Femur (tissue), 1 donor: ENCODE results near the gene PNLIPRP2.

Experiments
- DNase-seq: peaks from one replicate; pipeline ENCODE4 v3.0.0-alpha.2; 2017

Gene PNLIPRP2

DNA sequence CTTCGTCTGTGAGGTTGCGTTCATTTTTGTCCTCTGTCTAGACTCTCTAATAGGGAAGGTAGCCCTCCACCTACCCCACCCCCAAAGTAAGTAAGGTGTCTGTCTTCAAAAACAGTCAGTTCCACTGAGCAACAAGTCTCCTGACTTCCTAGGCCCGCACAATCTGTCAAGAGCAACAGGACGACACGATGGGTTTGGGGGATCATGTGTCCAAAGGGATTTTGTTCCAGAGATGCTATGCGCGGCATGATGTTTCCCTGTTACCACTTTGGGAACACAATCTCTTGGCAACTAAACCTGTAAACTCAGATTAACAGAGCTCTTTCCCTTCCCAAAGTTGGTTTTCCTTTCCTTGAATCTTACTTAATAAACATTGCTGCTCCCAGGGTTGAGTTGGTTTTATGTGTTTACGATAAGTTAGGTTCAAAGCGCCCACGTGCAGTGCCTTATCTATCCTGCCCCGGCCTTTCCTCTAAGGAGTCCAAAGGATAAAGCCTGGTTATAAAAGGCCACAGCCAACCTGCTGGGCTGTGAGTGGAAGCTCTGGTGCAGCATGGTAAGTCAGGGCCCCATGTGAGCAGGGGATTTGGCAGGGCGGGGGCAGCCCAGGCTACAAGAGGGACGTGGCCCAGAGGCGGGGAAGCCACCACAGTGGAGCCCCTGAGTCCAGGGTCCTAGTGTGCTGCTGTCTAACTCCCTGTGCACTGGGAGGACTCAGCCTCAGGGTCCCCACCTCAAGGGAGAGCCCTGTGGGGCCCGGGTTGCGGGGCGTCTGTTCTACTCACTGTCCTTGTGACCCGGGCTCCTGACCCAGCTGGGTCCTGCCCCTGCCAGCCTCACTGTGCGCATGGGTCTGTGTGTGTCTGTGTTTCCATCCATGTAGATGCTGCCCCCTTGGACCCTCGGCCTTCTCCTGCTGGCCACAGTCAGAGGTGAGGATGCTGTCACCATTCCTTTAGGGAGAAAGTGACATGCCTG lies at the start of gene PNLIPRP2:
Gene PNLIPRP2 (plus strand): TSS at position 531 of the 978 bp plus-strand sequence.
- DNase-seq, result no peak

DNA sequence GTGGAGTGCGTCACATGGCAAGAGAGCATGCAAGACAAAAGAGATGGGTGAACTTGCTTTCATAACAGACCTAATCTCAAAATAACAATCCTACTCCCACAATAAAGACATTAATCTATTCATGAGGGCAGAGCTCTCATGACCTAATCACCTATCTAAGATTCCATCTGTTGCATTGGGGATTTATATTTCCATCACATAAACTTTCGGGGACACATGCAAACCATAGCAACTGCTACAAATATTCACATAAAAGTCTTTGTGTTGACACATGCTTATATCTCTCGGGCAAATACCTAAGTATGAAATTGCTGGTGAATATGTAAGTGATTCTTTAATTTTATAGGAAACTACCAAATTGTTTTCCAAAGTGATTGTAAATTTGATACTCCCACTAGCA lies 46.0 kb upstream of the PNLIPRP2 start:
- no peak for DNase-seq

DNA sequence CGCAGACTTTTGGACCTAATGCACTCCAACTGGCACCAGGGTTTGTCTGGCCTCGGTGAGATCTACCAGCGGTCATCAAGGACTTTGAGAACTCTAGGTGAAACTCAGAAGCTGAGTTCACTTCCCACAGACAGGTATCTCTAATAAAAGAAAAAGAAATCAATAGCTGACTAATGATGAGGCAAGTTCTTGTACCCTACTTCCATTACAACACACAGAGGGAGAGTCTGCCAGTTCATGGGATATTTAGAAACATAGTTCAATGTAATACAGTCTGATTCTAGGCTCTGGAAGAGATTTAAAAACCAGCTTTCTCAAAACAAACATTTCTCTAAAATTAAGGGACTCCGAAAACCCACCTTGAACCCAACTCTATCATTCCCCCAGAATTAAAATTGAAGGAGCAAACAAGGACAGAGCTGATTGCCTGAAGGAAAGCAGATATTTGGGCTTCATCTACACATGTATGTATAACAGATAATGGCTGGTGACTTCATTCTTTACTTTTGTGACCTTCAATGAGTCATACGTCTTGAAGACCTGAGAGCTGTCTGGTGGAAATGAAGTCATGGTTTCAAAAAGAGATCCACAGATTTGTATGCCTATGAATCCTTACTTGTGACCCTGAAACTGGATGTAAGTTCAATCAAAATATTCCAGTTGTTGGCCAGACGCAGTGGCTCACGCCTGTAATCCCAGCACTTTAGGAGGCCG lies 32.7 kb upstream of the PNLIPRP2 start:
- no peak for DNase-seq

- DNase-seq, result no peak
Measured at GRCh38 chr10:116588995-116589394, 31.8 kb upstream of the PNLIPRP2 start.

- DNase-seq, result no peak
Measured at GRCh38 chr10:116589926-116590325, 30.8 kb upstream of the PNLIPRP2 start.

GRCh38 chr10:116590590-116591444 lies 29.9 kb upstream of the PNLIPRP2 start, which contains the start of gene PNLIPRP1:
TSS of gene PNLIPRP1 (plus strand) at chr10:116590959. CDS start at chr10:116591130, 171 bp downstream.
- no peak for DNase-seq

- DNase-seq, result no peak
Measured at GRCh38 chr10:116593139-116593740, 27.5 kb upstream of the PNLIPRP2 start.

DNA sequence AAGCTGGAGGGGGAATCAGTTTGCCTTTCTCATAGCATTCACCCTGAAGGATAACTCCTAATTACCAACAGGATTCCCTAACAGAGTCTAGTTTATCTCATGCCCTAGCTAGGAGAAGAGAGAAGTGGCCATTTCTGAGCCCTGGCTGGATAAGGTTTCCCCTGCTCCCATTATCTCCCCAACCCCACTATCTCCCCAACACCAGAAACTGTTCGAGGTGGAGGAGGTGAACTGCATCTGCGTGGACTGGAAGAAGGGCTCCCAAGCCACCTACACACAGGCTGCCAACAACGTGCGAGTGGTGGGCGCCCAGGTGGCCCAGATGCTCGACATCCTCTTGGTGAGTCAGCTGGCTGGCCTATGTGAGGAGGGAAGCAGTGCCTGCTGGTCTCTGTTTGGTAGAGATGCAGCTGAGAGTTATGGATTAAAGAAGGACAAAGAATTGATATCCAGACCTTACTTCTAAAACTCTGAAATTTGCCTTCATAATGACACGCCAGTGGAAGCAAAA lies 26.2 kb upstream of the PNLIPRP2 start:
- no peak for DNase-seq

GRCh38 chr10:116596062-116596461 lies 24.7 kb upstream of the PNLIPRP2 start:
- DNase-seq, result no peak

- no peak for DNase-seq
Measured at GRCh38 chr10:116597543-116597942, 23.2 kb upstream of the PNLIPRP2 start.

DNA sequence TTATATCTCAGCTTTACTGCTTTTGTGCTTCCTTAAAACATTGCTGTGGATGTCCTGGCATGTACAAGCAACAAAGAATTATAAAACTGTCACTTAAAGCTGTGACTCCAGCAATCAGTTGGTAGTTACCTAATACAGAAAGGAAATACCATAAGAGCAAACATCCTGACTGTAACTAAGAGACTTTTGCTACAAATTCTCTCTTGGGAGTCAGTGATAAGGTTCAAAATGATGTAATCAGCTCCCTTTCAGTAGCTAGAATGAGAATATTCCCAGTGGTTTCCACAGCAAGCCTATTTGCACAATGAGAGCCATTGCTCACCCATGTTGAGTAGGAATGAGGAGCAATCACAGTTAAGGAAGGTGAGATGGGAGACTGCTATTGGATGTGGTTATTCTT lies 22.4 kb upstream of the PNLIPRP2 start:
- no peak for DNase-seq

GRCh38 chr10:116599991-116600390 lies 20.8 kb upstream of the PNLIPRP2 start:
- no peak for DNase-seq

DNA sequence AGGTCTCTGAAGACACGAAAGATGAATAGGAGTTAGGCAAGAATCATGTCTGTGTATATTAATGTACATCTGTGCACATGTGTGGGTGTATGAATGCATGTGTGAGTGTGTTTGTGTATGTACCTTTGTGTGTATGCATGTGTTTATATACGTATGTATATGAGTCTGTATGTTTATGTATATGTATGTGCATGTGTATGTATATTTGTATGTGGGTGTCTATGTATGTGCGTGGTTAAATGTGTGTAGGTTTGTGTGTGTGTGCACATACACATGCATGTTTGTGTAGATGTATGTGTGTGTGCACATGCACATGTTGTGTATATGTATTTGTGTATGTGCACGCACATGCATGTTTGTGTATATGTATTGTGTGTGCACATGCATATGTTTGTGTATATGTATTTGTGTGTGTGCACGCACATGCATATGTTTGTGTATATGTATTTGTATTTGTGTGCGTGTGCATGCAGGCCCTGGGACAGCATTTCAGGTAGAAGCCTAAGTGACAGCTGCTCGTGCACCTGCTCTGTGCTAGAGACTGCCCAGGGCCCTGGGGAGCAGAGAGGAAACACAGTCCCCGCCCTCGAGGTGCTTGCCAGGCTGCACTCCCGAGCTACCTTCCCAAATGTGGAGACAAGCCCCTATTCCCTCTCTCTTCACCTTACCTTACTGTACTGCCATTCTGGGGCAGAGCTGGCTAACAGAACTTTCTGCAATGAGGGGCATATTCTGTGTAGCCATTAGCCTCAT lies 17.9 kb upstream of the PNLIPRP2 start:
- no peak for DNase-seq

GRCh38 chr10:116606061-116606483 lies 14.7 kb upstream of the PNLIPRP2 start:
- no peak for DNase-seq

- no peak for DNase-seq
Measured at GRCh38 chr10:116607336-116607735, 13.4 kb upstream of the PNLIPRP2 start.

DNA sequence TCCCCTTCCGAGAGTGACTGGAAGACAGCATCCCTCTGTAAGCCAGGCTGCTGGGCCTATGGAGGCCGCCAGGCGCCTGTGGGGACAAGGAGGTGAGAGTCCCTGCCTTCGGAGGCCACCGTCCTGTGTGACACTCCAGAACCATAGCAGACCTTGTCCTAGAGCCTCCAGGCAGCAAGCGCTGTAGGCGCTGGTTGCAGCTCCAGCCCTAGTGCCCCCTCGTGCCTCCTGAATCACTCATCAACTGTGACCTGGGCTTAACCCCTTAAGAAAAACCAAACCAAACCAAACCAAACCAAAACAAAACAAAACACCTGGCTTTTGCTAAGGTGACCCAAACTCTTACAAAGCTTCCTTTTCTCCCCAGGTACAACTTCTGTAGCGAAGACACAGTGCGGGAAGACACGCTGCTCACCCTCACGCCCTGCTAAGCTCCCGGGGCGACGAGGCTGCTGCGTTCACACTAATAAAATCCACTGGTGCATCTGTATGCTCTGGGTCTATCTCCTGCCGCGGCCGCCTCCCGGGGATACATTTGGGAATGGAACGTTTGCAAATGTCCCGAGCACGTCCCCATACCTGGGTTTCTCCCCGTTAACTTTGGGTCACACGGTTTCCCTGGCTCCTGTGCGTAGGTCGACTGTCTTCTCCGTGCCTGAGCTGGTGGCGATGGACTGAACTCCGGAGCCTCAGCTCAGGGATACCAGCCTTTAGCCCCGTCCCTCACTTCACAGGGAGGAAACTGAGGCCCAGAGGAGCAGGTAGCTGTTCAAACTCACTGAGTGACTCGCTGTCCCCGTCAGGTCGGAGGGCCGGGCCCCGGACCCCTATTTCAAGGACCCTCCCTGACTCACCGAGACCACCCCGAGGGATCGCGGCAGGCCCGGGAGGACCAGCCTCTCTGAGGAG lies 11.8 kb upstream of the PNLIPRP2 start:
- no peak for DNase-seq

DNA sequence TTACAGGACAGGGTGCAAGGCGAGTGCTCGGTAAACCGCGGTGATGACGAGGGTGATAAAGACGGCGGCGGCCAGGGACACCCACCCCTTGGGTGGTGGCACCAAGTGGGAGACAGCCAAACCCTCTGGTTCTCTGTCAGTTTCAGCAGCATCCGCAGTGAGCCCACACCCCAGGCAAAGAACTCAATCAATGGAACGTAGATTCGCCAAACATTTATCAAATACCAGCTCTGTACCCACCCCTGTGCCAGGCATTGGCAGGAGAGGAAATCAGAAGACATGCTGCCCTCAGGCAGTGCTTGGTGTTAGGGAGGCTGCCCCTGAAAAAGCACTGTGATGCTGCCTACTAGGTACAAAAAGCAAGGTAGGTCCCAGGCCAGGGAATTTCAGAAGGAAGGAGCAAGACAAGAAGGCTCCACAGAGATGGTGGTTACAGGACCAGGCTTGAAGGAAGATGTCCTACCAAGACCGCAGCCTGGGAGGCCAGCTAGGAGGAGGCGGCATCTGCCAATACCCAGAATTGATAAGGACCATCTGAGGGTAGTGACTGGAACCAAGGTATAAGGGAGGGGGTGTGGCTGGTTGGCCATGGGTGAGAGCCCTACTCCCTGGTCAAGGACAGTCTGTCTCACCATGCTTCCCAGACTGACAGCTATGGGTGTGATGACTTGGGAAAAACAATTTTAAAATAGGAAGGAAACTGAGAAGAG lies 10.2 kb upstream of the PNLIPRP2 start:
- no peak for DNase-seq

GRCh38 chr10:116611153-116611545 lies 9.6 kb upstream of the PNLIPRP2 start:
- no peak for DNase-seq

- no peak for DNase-seq
Measured at GRCh38 chr10:116612107-116612769, 8.5 kb upstream of the PNLIPRP2 start.
